CD14-positive monocyte (primary cell): ENCODE data around the gene DOC2A. TPM values are rescaled to one million over a fixed set of nuclear protein-coding genes. Genes with fewer than 3 reads are reported as not detected.

Source experiments
- DNase-seq, 3 donors: peaks; one replicate each; pipeline ENCODE4 v3.0.0-alpha.2; 2011 to 2022
- H2AFZ ChIP-seq: 2 replicates; pipeline ENCODE4 v1.6.0; 2012; ENCODE audit warnings: mild to moderate bottlenecking, low read depth, low read length, inconsistent platforms; ENCODE audit not compliant: insufficient read depth, poor library complexity, severe bottlenecking
- H3K27ac ChIP-seq, 2 donors: 1 replicate in 1 of 2; 2 replicates in 1 of 2; pipeline ENCODE4 v1.5.1; 2012 to 2013; ENCODE audit warnings: low read length in 2 of 2, control low read depth in 1 of 2, inconsistent platforms in 1 of 2, low read depth in 1 of 2, mild to moderate bottlenecking in 1 of 2
- H3K27me3 ChIP-seq, 2 donors: one replicate each; pipeline versions ENCODE4 v1.6.0 to v1.6.1; 2011 to 2013; ENCODE audit warnings: low read length in 2 of 2; ENCODE audit not compliant: control insufficient read depth in 2 of 2, insufficient read depth in 2 of 2
- H3K36me3 ChIP-seq, 2 donors: replicated peaks in 1 of 2; 1 replicate in 1 of 2; 2 replicates in 1 of 2; pipeline versions ENCODE4 v1.5.1 to v1.6.1; 2012 to 2013; ENCODE audit warnings: low read length in 2 of 2, control low read depth in 1 of 2, inconsistent platforms in 1 of 2, mild to moderate bottlenecking in 1 of 2; ENCODE audit not compliant: insufficient read depth in 2 of 2, control insufficient read depth in 1 of 2
- H3K4me1 ChIP-seq, 2 donors: 1 replicate in 1 of 2; 2 replicates in 1 of 2; pipeline versions ENCODE4 v1.5.1 to v1.6.1; 2012 to 2013; ENCODE audit warnings: low read length in 2 of 2, control low read depth in 1 of 2, inconsistent platforms in 1 of 2, mild to moderate bottlenecking in 1 of 2, moderate library complexity in 1 of 2; ENCODE audit not compliant: insufficient read depth in 2 of 2, control insufficient read depth in 1 of 2
- H3K4me2 ChIP-seq: replicated peaks from 2 replicates; pipeline ENCODE3; 2012; ENCODE audit warnings: low read length, moderate library complexity, mild to moderate bottlenecking; ENCODE audit not compliant: poor library complexity, severe bottlenecking; ENCODE audit errors: extremely low read depth
- H3K4me3 ChIP-seq, 3 experiments: fragments of 200-600 bp in 1 of 3; sonication (generic) in 1 of 3; replicated peaks in 1 of 3; 1 replicate in 2 of 3; 2 replicates in 1 of 3; pipeline ENCODE4 v1.5.1; 2011 to 2013; ENCODE audit warnings: low read length in 3 of 3, mild to moderate bottlenecking in 3 of 3, control low read depth in 2 of 3, low read depth in 2 of 3, inconsistent platforms in 1 of 3, moderate library complexity in 1 of 3
- H3K79me2 ChIP-seq: 2 replicates; pipeline ENCODE4 v1.6.0; 2012; ENCODE audit warnings: mild to moderate bottlenecking, control low read depth, inconsistent platforms, low read length, moderate library complexity; ENCODE audit not compliant: insufficient read depth
- H3K9ac ChIP-seq: 2 replicates; pipeline ENCODE4 v1.6.0; 2017; ENCODE audit warnings: low read length, mild to moderate bottlenecking; ENCODE audit not compliant: insufficient read depth, poor library complexity, severe bottlenecking
- H3K9me3 ChIP-seq, 2 donors: replicated peaks in 1 of 2; 1 replicate in 1 of 2; 2 replicates in 1 of 2; pipeline versions ENCODE4 v1.5.1 to v1.6.1; 2012 to 2013; ENCODE audit warnings: low read length in 2 of 2, control low read depth in 1 of 2; ENCODE audit not compliant: control insufficient read depth in 1 of 2, insufficient read depth in 1 of 2
- H4K20me1 ChIP-seq: 2 replicates; pipeline ENCODE4 v1.6.0; 2012; ENCODE audit warnings: mild to moderate bottlenecking, low read length, control low read depth, moderate library complexity; ENCODE audit not compliant: insufficient read depth
- H3K27ac Mint-ChIP-seq, 7 donors: one replicate each; pipeline ENCODE4 v1.8.0; 2020; ENCODE audit warnings: mild to moderate bottlenecking in 7 of 7, mixed read lengths in 7 of 7, moderate library complexity in 6 of 7, inconsistent platforms in 2 of 7
- H3K27me3 Mint-ChIP-seq, 3 donors: one replicate each; pipeline ENCODE4 v1.8.0; 2021 to 2022; ENCODE audit warnings: low read depth in 3 of 3, mild to moderate bottlenecking in 3 of 3, mixed read lengths in 3 of 3, moderate library complexity in 3 of 3, inconsistent platforms in 1 of 3
- H3K36me3 Mint-ChIP-seq, 2 donors: one replicate each; pipeline ENCODE4 v1.8.0; 2020; ENCODE audit warnings: mixed read lengths in 2 of 2, inconsistent platforms in 1 of 2, mild to moderate bottlenecking in 1 of 2
- H3K4me1 Mint-ChIP-seq: one replicate; pipeline ENCODE4 v1.8.0; 2020; ENCODE audit warnings: mild to moderate bottlenecking, mixed read lengths
- H3K4me3 Mint-ChIP-seq, 2 donors: one replicate each; pipeline ENCODE4 v1.8.0; 2020; ENCODE audit warnings: mild to moderate bottlenecking in 2 of 2, mixed read lengths in 2 of 2, moderate library complexity in 1 of 2
- H3K9me3 Mint-ChIP-seq, 7 donors: one replicate each; pipeline ENCODE4 v1.8.0; 2020 to 2022; ENCODE audit warnings: mixed read lengths in 7 of 7, mild to moderate bottlenecking in 6 of 7, moderate library complexity in 6 of 7, inconsistent platforms in 2 of 7
- CTCF ChIP-seq: fragments of 200-600 bp; IDR thresholded peaks from one replicate; pipeline ENCODE4 v1.8.0; 2022; ENCODE audit warnings: antibody characterized with exemption, mild to moderate bottlenecking
- WGBS: methylation state at CpG from one replicate; pipeline ENCODE4 v1.1.5; 2013; ENCODE audit warnings: missing lambda C conversion rate; ENCODE audit not compliant: insufficient coverage; 5-methylcytosine and 5-hydroxymethylcytosine counted together
- intact Hi-C, 2 donors: fragments of 100-400 bp; cut with micrococcal nuclease; formaldehyde crosslinking; loops; one replicate each; pipeline versions ENCODE4 v1.15.0 to v1.15.1; 2023
- polyA plus RNA-seq, 3 donors: library from polyadenylated mRNA; depleted of rRNA in 1 of 3; unstranded in 2 of 3; stranded (reverse) in 1 of 3; fragments of 300-500 nt in 2 of 3; fragments of >200 nt in 1 of 3; fragmentation: Illumina TruSeq in 2 of 3; gene quantifications; 1 replicate in 2 of 3; 2 replicates in 1 of 3; pipeline ENCODE4 v1.2.3, GENCODE V29; 2012 to 2021

DOC2A gene
- polyA plus RNA-seq, 3 donors: 0.23 to 3.7 (median 0.66) TPM

GRCh38 chr16:29989111-29989858 is 21.5 kb downstream of the DOC2A start:
- Histone ChIP-seq H3K4me1 (peaks cover 0 to 10% of the 10 kb centered on the region in 2 donors), H3K9me3 (no peaks in the 10 kb centered on the region), H3K79me2 (no peaks in the 10 kb centered on the region), H3K4me3 (no peak overlapping the region), H3K4me2 (no peak overlapping the region), H3K27ac (no peak overlapping the region), H4K20me1 (peaks cover 15% of the 10 kb centered on the region), H3K36me3 (peaks cover 89 to 95% of the 10 kb centered on the region in 2 donors), H3K9ac (no peak overlapping the region), H2AFZ (no peak overlapping the region), H3K27me3 (no peaks in the 10 kb centered on the region)
- TF ChIP-seq CTCF: no peak
- peaks cover 6% of the 10 kb centered on the region for H3K4me1 Mint-ChIP-seq
- H3K27ac Mint-ChIP-seq: peak overlapping the region in 2 of 7 donors; percentile 14 to 71
- no peaks in the 10 kb centered on the region for H3K9me3 Mint-ChIP-seq
- no peaks in the 10 kb centered on the region for H3K27me3 Mint-ChIP-seq
- no peak overlapping the region for H3K4me3 Mint-ChIP-seq
- H3K36me3 Mint-ChIP-seq: peaks cover 65 to 80% of the 10 kb centered on the region in 2 donors
- 93% methylated on average over 22 of the region's 23 CpGs for WGBS
- intact Hi-C loops: no loop called here
- no peak for DNase-seq

GRCh38 chr16:29988346-29989075 is 22.3 kb downstream of the DOC2A start:
- DNase-seq: no peak
- peak overlapping the region in 2 of 7 donors; percentile 71 to 84 for H3K27ac Mint-ChIP-seq
- no peak overlapping the region for H3K27ac ChIP-seq
- H3K4me1 ChIP-seq: peaks cover 0 to 2% of the 10 kb centered on the region in 2 donors
- no peaks in the 10 kb centered on the region for H3K79me2 ChIP-seq
- H3K9ac ChIP-seq: no peak overlapping the region
- peaks cover 17% of the 10 kb centered on the region for H4K20me1 ChIP-seq
- no peak overlapping the region for H3K4me3 Mint-ChIP-seq
- no peaks in the 10 kb centered on the region for H3K9me3 ChIP-seq
- 100% methylated on average over 14 of the region's 17 CpGs for WGBS
- H2AFZ ChIP-seq: no peak overlapping the region
- no peak overlapping the region for H3K4me3 ChIP-seq
- H3K36me3 ChIP-seq: peaks cover 97 to 100% of the 10 kb centered on the region in 2 donors
- peaks cover 0 to 2% (median 0%) of the 10 kb centered on the region in 7 donors for H3K9me3 Mint-ChIP-seq
- no peak for TF ChIP-seq CTCF
- no peaks in the 10 kb centered on the region for H3K27me3 ChIP-seq
- no peak overlapping the region for H3K4me2 ChIP-seq
- intact Hi-C loops: no loop called here
- H3K36me3 Mint-ChIP-seq: peaks cover 73 to 88% of the 10 kb centered on the region in 2 donors
- no peaks in the 10 kb centered on the region for H3K4me1 Mint-ChIP-seq
- H3K27me3 Mint-ChIP-seq: no peaks in the 10 kb centered on the region
